Measurements from ENCODE around the gene SLC7A14. TPM values are rescaled to one million over a fixed set of nuclear protein-coding genes. Genes with fewer than 3 reads are reported as not detected.

Gene SLC7A14
- total and polyA plus RNA-seq, 2 of the 13 experiments (the other 11 are each of a cell fraction or from before 2014, with no cell fraction given): not detected

- H3K9ac ChIP-seq (ENCODE audit: insufficient read depth, low read depth, low read length): no peak overlapping the region
- in situ Hi-C loops (cut with HindIII; ENCODE audit: extremely low pct_ligation_motif_present, low pct_unique_long_range_greater_than_20kb) (no loop called here), intact Hi-C loops (cut with micrococcal nuclease; ENCODE audit: unreplicated experiment) (no loop called here)
- CTCF ChIA-PET (ENCODE audit: low intra/inter-chr PET ratio, low total read pairs): no interaction called here
- H3K4me3 ChIP-seq (replicated peaks in 1 of 3; ENCODE audit: insufficient read depth in 1 of 3, low read depth in 2 of 3, low read length in 3 of 3): no peak overlapping the region
- H3K4me1 ChIP-seq (ENCODE audit: insufficient read depth, low read length): no peaks in the 10 kb centered on the region
- H4K20me1 ChIP-seq (ENCODE audit: insufficient read depth, low read length): no peaks in the 10 kb centered on the region
- TF ChIP-seq ZNF878 (CRISPR knock-in tag; IDR thresholded peaks at IDR 0.05) (no peak), HOMEZ (CRISPR knock-in tag; IDR thresholded peaks at IDR 0.05; ENCODE audit: low read depth) (no peak), ZFP36 (IDR thresholded peaks at IDR 0.05; ENCODE audit: borderline replicate concordance, low read depth, low read length, partially characterized antibody) (no peak), ZNF598 (CRISPR knock-in tag; IDR thresholded peaks at IDR 0.05; ENCODE audit: borderline replicate concordance) (no peak), FOXC1 (CRISPR knock-in tag; IDR thresholded peaks at IDR 0.05; ENCODE audit: borderline replicate concordance) (no peak), SIN3B (IDR thresholded peaks at IDR 0.05; ENCODE audit: low read length) (no peak), CHD2 (IDR thresholded peaks at IDR 0.05; ENCODE audit: low read depth, low read length) (no peak), JUND (CRISPR knock-in tag; IDR thresholded peaks at IDR 0.05) (no peak), ZNF772 (CRISPR knock-in tag; IDR thresholded peaks at IDR 0.05) (no peak), ZNF704 (CRISPR knock-in tag; IDR thresholded peaks at IDR 0.05; ENCODE audit: borderline replicate concordance) (no peak)
- H3K27me3 ChIP-seq (ENCODE audit: control insufficient read depth in 1 of 2, insufficient read depth in 2 of 2, low read length in 2 of 2): peaks cover 0 to 2% of the 10 kb centered on the region in 2 experiments; a peak in 1 of 5 replicates
- DNase-seq (ENCODE audit: low spot score) (no peak), FAIRE-seq (no peak), ATAC-seq (no peak)
- H3K79me2 ChIP-seq (ENCODE audit: insufficient read depth, low read length): no peaks in the 10 kb centered on the region
- POLR2A ChIA-PET: no interaction called here
- H3K36me3 ChIP-seq (replicated peaks in 1 of 2; ENCODE audit: control insufficient read depth in 1 of 2, insufficient read depth in 2 of 2, low read length in 2 of 2): no peaks in the 10 kb centered on the region
- no peak overlapping the region for H3K4me2 ChIP-seq (ENCODE audit: low read depth, low read length)
- no peaks in the 10 kb centered on the region for H3K9me3 ChIP-seq (ENCODE audit: low read length)
- H2AFZ ChIP-seq (ENCODE audit: low read length): no peak overlapping the region
- no peak overlapping the region for H3K27ac ChIP-seq (ENCODE audit: extremely low read length, insufficient read depth, low read length)
- BruUV-seq (replicated peaks): no TSS peak
These were observed 49.2 kb downstream of the SLC7A14 start for GRCh38 chr3:170536712-170537111.
